H1 (cell line): ENCODE data around the gene ZFTA. TPM values are rescaled to one million over a fixed set of nuclear protein-coding genes. Genes with fewer than 3 reads are reported as not detected.

Source experiments
- CTCF ChIA-PET: fragments of 300-600 bp; sonication (Branson Sonifier 250); formaldehyde crosslinking; loops from one replicate; lab custom pipeline; 2021; ENCODE audit not compliant: partially characterized antibody; lab: Charles Lee
- POLR2A ChIA-PET: fragments of 300-600 bp; sonication (Branson Sonifier 250); formaldehyde crosslinking; loops from one replicate; lab custom pipeline; 2021; ENCODE audit warnings: inconsistent platforms; ENCODE audit not compliant: partially characterized antibody; lab: Charles Lee
- DNase-seq, 2 experiments: peaks; one replicate each; pipeline versions ENCODE4 v3.0.0 to v3.0.0-alpha.2; 2010 to 2022; ENCODE audit warnings: low spot score in 2 of 2, low read depth in 1 of 2, mixed read lengths in 1 of 2
- FAIRE-seq: peaks from 2 replicates; lab custom pipeline; 2011; peaks lifted over from hg19 to GRCh38; lab: Jason Lieb, UNC
- H2AFZ ChIP-seq: 2 replicates; pipeline ENCODE4 v1.8.1; 2012; ENCODE audit warnings: low read length, inconsistent platforms
- H2AK5ac ChIP-seq: 2 replicates; pipeline ENCODE4 v1.6.1; 2013; ENCODE audit warnings: low read depth, low read length
- H2BK120ac ChIP-seq: replicated peaks from 2 replicates; pipeline ENCODE3; 2013; ENCODE audit warnings: low read depth, low read length, inconsistent platforms
- H2BK12ac ChIP-seq: 2 replicates; pipeline ENCODE4 v1.6.1; 2013; ENCODE audit warnings: low read depth, low read length
- H2BK15ac ChIP-seq: 2 replicates; pipeline ENCODE4 v1.6.1; 2013; ENCODE audit warnings: low read length
- H2BK20ac ChIP-seq: 2 replicates; pipeline ENCODE4 v1.6.1; 2013; ENCODE audit warnings: low read length
- H2BK5ac ChIP-seq: 2 replicates; pipeline ENCODE4 v1.6.1; 2013; ENCODE audit warnings: low read depth, low read length
- H3K14ac ChIP-seq: 2 replicates; pipeline ENCODE4 v1.6.1; 2013; ENCODE audit warnings: inconsistent platforms; ENCODE audit not compliant: insufficient read length
- H3K18ac ChIP-seq: 2 replicates; pipeline ENCODE4 v1.6.1; 2013; ENCODE audit warnings: low read length; ENCODE audit errors: extremely low read depth
- H3K23ac ChIP-seq: 2 replicates; pipeline ENCODE4 v1.6.1; 2013; ENCODE audit warnings: inconsistent platforms; ENCODE audit not compliant: insufficient read length
- H3K23me2 ChIP-seq: 2 replicates; pipeline ENCODE4 v1.6.1; 2013; ENCODE audit warnings: low read depth, low read length
- H3K27ac ChIP-seq: 2 replicates; pipeline ENCODE4 v1.6.1; 2011; ENCODE audit warnings: low read depth, low read length, inconsistent platforms
- H3K27me3 ChIP-seq, 4 experiments: replicated peaks in 1 of 4; 1 replicate in 1 of 4; 2 replicates in 3 of 4; pipeline versions ENCODE4 v1.6.1 to v1.8.1; 2011 to 2013; ENCODE audit warnings: low read length in 3 of 4, mild to moderate bottlenecking in 3 of 4, inconsistent platforms in 2 of 4, mixed read lengths in 2 of 4, moderate library complexity in 1 of 4; ENCODE audit not compliant: control insufficient read depth in 3 of 4, insufficient read depth in 3 of 4; ENCODE audit errors: extremely low read depth in 1 of 4
- H3K36me3 ChIP-seq, 4 experiments: 2 replicates each; pipeline versions ENCODE4 v1.6.1 to v1.8.1; 2011 to 2013; ENCODE audit warnings: mild to moderate bottlenecking in 4 of 4, low read length in 3 of 4, moderate library complexity in 2 of 4, control low read depth in 1 of 4, inconsistent platforms in 1 of 4; ENCODE audit not compliant: insufficient read depth in 4 of 4, control insufficient read depth in 2 of 4
- H3K4ac ChIP-seq: replicated peaks from 2 replicates; pipeline ENCODE3; 2013; ENCODE audit warnings: low read length, low read depth, mixed read lengths, inconsistent platforms; ENCODE audit not compliant: insufficient read length
- H3K4me1 ChIP-seq, 4 experiments: replicated peaks in 1 of 4; 1 replicate in 1 of 4; 2 replicates in 3 of 4; pipeline versions ENCODE4 v1.6.1 to v1.8.1; 2011 to 2013; ENCODE audit warnings: low read length in 3 of 4, inconsistent platforms in 2 of 4, mixed read lengths in 1 of 4; ENCODE audit not compliant: insufficient read depth in 4 of 4, control insufficient read depth in 3 of 4
- H3K4me2 ChIP-seq, 2 experiments: 2 replicates each; pipeline versions ENCODE4 v1.6.1 to v1.8.1; 2011 to 2013; ENCODE audit warnings: low read depth in 2 of 2, low read length in 2 of 2, control low read depth in 1 of 2, inconsistent platforms in 1 of 2, mild to moderate bottlenecking in 1 of 2; ENCODE audit not compliant: insufficient read depth in 1 of 2
- H3K4me3 ChIP-seq, 4 experiments: fragments of 200-600, 300-600 bp in 1 of 4; sonication (generic), shearing (Covaris generic), sonication (Bioruptor Twin) in 1 of 4; 2 replicates each; pipeline versions ENCODE4 v1.5.1 to v1.8.1; 2011 to 2016; ENCODE audit warnings: low read length in 4 of 4, low read depth in 3 of 4, control low read depth in 2 of 4, inconsistent platforms in 2 of 4, mild to moderate bottlenecking in 2 of 4, mixed read lengths in 1 of 4, moderate library complexity in 1 of 4; ENCODE audit not compliant: insufficient read depth in 2 of 4; ENCODE audit errors: extremely low read depth in 1 of 4
- H3K56ac ChIP-seq: replicated peaks from 2 replicates; pipeline ENCODE3; 2013; ENCODE audit warnings: low read depth, mild to moderate bottlenecking, mixed read lengths, low read length, inconsistent platforms; ENCODE audit not compliant: insufficient read length
- H3K79me1 ChIP-seq: 2 replicates; pipeline ENCODE4 v1.6.1; 2013; ENCODE audit warnings: low read depth, low read length, control low read depth
- H3K79me2 ChIP-seq, 2 experiments: 2 replicates each; pipeline versions ENCODE4 v1.6.1 to v1.8.1; 2012 to 2013; ENCODE audit warnings: low read length in 2 of 2, mild to moderate bottlenecking in 2 of 2, inconsistent platforms in 1 of 2; ENCODE audit not compliant: insufficient read depth in 2 of 2, control insufficient read depth in 1 of 2
- H3K9ac ChIP-seq, 4 experiments: replicated peaks in 1 of 4; 1 replicate in 1 of 4; 2 replicates in 3 of 4; pipeline versions ENCODE4 v1.6.1 to v1.8.1; 2011 to 2013; ENCODE audit warnings: low read depth in 3 of 4, low read length in 3 of 4, control low read depth in 2 of 4, mild to moderate bottlenecking in 2 of 4, moderate library complexity in 2 of 4, inconsistent platforms in 1 of 4; ENCODE audit errors: extremely low read depth in 1 of 4
- H3K9me3 ChIP-seq, 2 experiments: 2 replicates each; pipeline versions ENCODE4 v1.6.1 to v1.8.1; 2012 to 2013; ENCODE audit warnings: mild to moderate bottlenecking in 2 of 2, moderate library complexity in 2 of 2, control low read depth in 1 of 2, inconsistent platforms in 1 of 2, low read depth in 1 of 2, low read length in 1 of 2, mixed read lengths in 1 of 2; ENCODE audit not compliant: insufficient read depth in 2 of 2
- H4K20me1 ChIP-seq, 2 experiments: replicated peaks in 1 of 2; 2 replicates each; pipeline versions ENCODE3 to v1.8.1; 2011 to 2013; ENCODE audit warnings: inconsistent platforms in 2 of 2, low read length in 2 of 2, mild to moderate bottlenecking in 1 of 2; ENCODE audit not compliant: insufficient read depth in 2 of 2, control insufficient read depth in 1 of 2
- H4K5ac ChIP-seq: 2 replicates; pipeline ENCODE4 v1.6.1; 2013; ENCODE audit warnings: low read length, low read depth, mixed read lengths, inconsistent platforms; ENCODE audit not compliant: insufficient read length
- H4K8ac ChIP-seq: 2 replicates; pipeline ENCODE4 v1.8.0; 2013; ENCODE audit warnings: mild to moderate bottlenecking, moderate library complexity, low read length, inconsistent platforms; ENCODE audit not compliant: insufficient read depth; ENCODE audit errors: extremely low read depth
- H4K91ac ChIP-seq: replicated peaks from 2 replicates; pipeline ENCODE3; 2013; ENCODE audit warnings: low read length, mixed read lengths, inconsistent platforms; ENCODE audit not compliant: insufficient read length
- CHD1 ChIP-seq: IDR thresholded peaks from 2 replicates; pipeline ENCODE4 v1.6.1; 2012; ENCODE audit warnings: low read depth, low read length, improper control_type of control experiment
- GTF2F1 ChIP-seq: IDR thresholded peaks from 2 replicates; pipeline ENCODE4 v1.6.1; 2012; ENCODE audit warnings: low read depth, low read length, improper control_type of control experiment, borderline replicate concordance
- HDAC6 ChIP-seq: IDR thresholded peaks from one replicate; pipeline ENCODE4 v1.7.1; 2012; ENCODE audit warnings: low read depth, mild to moderate bottlenecking, inconsistent platforms, low read length, moderate library complexity
- POLR2A ChIP-seq, 2 experiments: IDR thresholded peaks; 1 replicate in 1 of 2; 2 replicates in 1 of 2; pipeline ENCODE4 v1.6.1; 2011; ENCODE audit warnings: low read depth in 2 of 2, low read length in 2 of 2, mild to moderate bottlenecking in 2 of 2; ENCODE audit errors: control extremely low read depth in 1 of 2
- POLR2AphosphoS5 ChIP-seq: IDR thresholded peaks from 2 replicates; pipeline ENCODE4 v1.6.1; 2011; ENCODE audit warnings: low read depth, low read length
- POU5F1 ChIP-seq: IDR thresholded peaks from 2 replicates; pipeline ENCODE4 v1.6.1; 2011; ENCODE audit warnings: low read depth, mild to moderate bottlenecking, low read length, moderate library complexity
- SP2 ChIP-seq: IDR thresholded peaks from 2 replicates; pipeline ENCODE4 v1.6.1; 2012; ENCODE audit warnings: mild to moderate bottlenecking, low read length, inconsistent platforms
- TBP ChIP-seq: IDR thresholded peaks from 2 replicates; pipeline ENCODE4 v1.6.1; 2011; ENCODE audit warnings: low read depth, low read length, improper control_type of control experiment
- WGBS, 2 experiments: shearing (Covaris generic) in 1 of 2; methylation state at CpG; one replicate each; pipeline versions ENCODE4 v1.1.6 to v1.1.7; 2013 to 2015; ENCODE audit warnings: low lambda C conversion rate in 2 of 2, mixed read lengths in 2 of 2, inconsistent platforms in 1 of 2, low coverage in 1 of 2, missing lambda C conversion rate in 1 of 2; ENCODE audit not compliant: insufficient replicate concordance in 2 of 2, insufficient coverage in 1 of 2, insufficient read length in 1 of 2; ENCODE audit errors: extremely low coverage in 1 of 2, missing lambda C conversion rate in 1 of 2; 5-methylcytosine and 5-hydroxymethylcytosine counted together
- polyA plus RNA-seq, 7 experiments: library from polyadenylated mRNA; depleted of rRNA in 3 of 7; stranded (reverse) in 5 of 7; unstranded in 2 of 7; fragments of >200 nt in 5 of 7; fragments of 200-250 nt in 2 of 7; gene quantifications; 1 replicate in 5 of 7; 2 replicates in 1 of 7; 4 replicates in 1 of 7; pipeline versions ENCODE4 v1.2.1 to v1.2.3, GENCODE V29; 2011 to 2013; ENCODE audit warnings: missing spikeins in 2 of 7, mixed read lengths in 2 of 7
- total RNA-seq: library from RNA; stranded (reverse); fragmentation: NEBNext Ultra II Directional; extraction: Animal tissue kit (Norgen Biotek cat#: 25700); gene quantifications from 2 replicates; pipeline ENCODE4 v1.2.1, GENCODE V29; 2021
- TF ChIP-seq, protein P1 (sequence below): IDR thresholded peaks from 2 replicates; pipeline ENCODE4 v1.6.1; 2012; ENCODE audit warnings: low read length, inconsistent platforms

ZFTA gene
- total and polyA plus RNA-seq, 2 of the 8 experiments (the other 6 are each of a cell fraction or from before 2014, with no cell fraction given) = 9.5 to 34.0 TPM

- H3K56ac ChIP-seq = peak overlapping the region; percentile 91
- H2BK12ac ChIP-seq = no peak overlapping the region
- H3K9me3 ChIP-seq = no peaks in the 10 kb centered on the region
- H3K9ac ChIP-seq = peak overlapping the region; percentile 76 to 95 (median 87)
- FAIRE-seq = no peak
- H3K79me2 ChIP-seq = peaks cover 0 to 52% of the 10 kb centered on the region in 2 experiments; a peak in 2 of 4 replicates
- no peak overlapping the region for H3K14ac ChIP-seq
- peaks cover 5 to 39% (median 27%) of the 10 kb centered on the region in 4 experiments for H3K4me1 ChIP-seq
- no peaks in the 10 kb centered on the region for H3K27me3 ChIP-seq
- H2BK15ac ChIP-seq = no peak overlapping the region
- H2BK120ac ChIP-seq = no peak overlapping the region
- H3K4ac ChIP-seq = peak overlapping the region; percentile 86
- H3K18ac ChIP-seq = peak overlapping the region; percentile 97
- H4K91ac ChIP-seq = peak overlapping the region; percentile 90
- peak overlapping the region; percentile 84 to 96 (median 88) for H3K4me3 ChIP-seq
- no peak overlapping the region for H2AK5ac ChIP-seq
- peak overlapping the region; percentile 81 for H4K8ac ChIP-seq
- H3K36me3 ChIP-seq = peaks cover 0 to 18% (median 0%) of the 10 kb centered on the region in 4 experiments; a peak in 2 of 8 replicates
- peak overlapping the region; percentile 88 for H4K5ac ChIP-seq
- H3K23ac ChIP-seq = no peak overlapping the region
- H3K4me2 ChIP-seq = peak overlapping the region; percentile 78 to 93
- peak in 1 of 2 experiments; percentile 91 for DNase-seq
- ChIA-PET POLR2A (interaction anchor here (0.6 to 6.8 kb wide), 25 partner anchors 10 to 443 kb away, joined by 3 to 73 read pairs (median 3); partner anchors contain the start of genes FERMT3 and RCOR2), CTCF (interaction anchor here (1.1 to 1.2 kb wide), 2 partner anchors 50 to 143 kb away, joined by 3 read pairs; no protein-coding TSS in a partner anchor)
- H2BK5ac ChIP-seq = peak overlapping the region; percentile 94
- peaks cover 21% of the 10 kb centered on the region in 2 experiments for H4K20me1 ChIP-seq
- no peak overlapping the region for H2AFZ ChIP-seq
- no peak overlapping the region for H2BK20ac ChIP-seq
- peaks cover 9% of the 10 kb centered on the region for H3K79me1 ChIP-seq
- peak overlapping the region; percentile 78; the same call in 1 of the 2 replicates for H3K27ac ChIP-seq
- H3K23me2 ChIP-seq = peaks cover 6% of the 10 kb centered on the region; the same call in 1 of the 2 replicates
- 2% methylated on average over 35 of the region's 82 CpGs; no CpG with 5 or more reads in 1 of the 2 experiments for WGBS, 2 experiments
- TF ChIP-seq, protein P1, sequence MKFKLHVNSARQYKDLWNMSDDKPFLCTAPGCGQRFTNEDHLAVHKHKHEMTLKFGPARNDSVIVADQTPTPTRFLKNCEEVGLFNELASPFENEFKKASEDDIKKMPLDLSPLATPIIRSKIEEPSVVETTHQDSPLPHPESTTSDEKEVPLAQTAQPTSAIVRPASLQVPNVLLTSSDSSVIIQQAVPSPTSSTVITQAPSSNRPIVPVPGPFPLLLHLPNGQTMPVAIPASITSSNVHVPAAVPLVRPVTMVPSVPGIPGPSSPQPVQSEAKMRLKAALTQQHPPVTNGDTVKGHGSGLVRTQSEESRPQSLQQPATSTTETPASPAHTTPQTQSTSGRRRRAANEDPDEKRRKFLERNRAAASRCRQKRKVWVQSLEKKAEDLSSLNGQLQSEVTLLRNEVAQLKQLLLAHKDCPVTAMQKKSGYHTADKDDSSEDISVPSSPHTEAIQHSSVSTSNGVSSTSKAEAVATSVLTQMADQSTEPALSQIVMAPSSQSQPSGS = 0 out of 2 replicates have a peak, but pooled peaks have one; percentile 16
- TF ChIP-seq CHD1 (no peak), HDAC6 (no peak), GTF2F1 (no peak), POLR2A (IDR thresholded peaks at IDR 0.05; ENCODE audit: control extremely low read depth in 1 of 2, low read depth in 2 of 2, low read length in 2 of 2) (peak in 1 of 2 experiments; percentile 79; a peak in 2 of 3 replicates), POU5F1 (no peak), TBP (peak; percentile 75; the same call in 1 of the 2 replicates), SP2 (no peak), POLR2AphosphoS5 (peak; percentile 92)
Observed at GRCh38 chr11:63763496-63764339, 4.9 kb downstream of the ZFTA start.
